ENCODE measurements around the gene S100A4.

The S100A4 gene

DNA sequence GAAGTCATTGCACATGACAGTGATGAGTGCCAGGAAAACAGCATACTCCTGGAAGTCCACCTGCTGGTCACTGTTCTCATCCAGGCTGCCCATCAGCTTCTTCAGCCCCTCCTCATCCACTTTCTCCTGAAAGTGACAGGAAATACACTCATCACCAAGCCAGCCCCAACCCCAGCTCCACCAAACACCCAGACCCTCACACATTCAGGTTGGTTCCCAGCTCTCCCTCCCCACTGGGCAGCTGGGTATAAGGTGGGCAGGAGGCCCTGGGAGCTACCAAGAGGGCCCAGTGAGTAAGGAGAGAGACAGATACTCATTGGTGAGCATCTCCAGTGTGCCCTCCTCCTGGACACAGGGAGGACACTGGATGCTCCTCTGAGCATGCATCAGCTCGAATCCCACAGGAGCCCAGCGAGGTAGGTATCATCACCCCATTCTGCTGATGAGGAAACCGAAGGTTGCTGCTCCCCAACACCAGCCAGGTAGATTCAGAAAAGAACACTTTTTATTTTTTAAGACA is 15.9 kb upstream of the S100A4 start:
- no peak overlapping the region for H3K4me3 ChIP-seq (ENCODE audit: low read depth, low read length)
- DNase-seq (ENCODE audit: low read depth) = no peak
- TF ChIP-seq, protein P1, sequence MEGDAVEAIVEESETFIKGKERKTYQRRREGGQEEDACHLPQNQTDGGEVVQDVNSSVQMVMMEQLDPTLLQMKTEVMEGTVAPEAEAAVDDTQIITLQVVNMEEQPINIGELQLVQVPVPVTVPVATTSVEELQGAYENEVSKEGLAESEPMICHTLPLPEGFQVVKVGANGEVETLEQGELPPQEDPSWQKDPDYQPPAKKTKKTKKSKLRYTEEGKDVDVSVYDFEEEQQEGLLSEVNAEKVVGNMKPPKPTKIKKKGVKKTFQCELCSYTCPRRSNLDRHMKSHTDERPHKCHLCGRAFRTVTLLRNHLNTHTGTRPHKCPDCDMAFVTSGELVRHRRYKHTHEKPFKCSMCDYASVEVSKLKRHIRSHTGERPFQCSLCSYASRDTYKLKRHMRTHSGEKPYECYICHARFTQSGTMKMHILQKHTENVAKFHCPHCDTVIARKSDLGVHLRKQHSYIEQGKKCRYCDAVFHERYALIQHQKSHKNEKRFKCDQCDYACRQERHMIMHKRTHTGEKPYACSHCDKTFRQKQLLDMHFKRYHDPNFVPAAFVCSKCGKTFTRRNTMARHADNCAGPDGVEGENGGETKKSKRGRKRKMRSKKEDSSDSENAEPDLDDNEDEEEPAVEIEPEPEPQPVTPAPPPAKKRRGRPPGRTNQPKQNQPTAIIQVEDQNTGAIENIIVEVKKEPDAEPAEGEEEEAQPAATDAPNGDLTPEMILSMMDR (conservative IDR thresholded peaks at IDR 0.05; ENCODE audit: low read depth, low read length) = no peak

DNA sequence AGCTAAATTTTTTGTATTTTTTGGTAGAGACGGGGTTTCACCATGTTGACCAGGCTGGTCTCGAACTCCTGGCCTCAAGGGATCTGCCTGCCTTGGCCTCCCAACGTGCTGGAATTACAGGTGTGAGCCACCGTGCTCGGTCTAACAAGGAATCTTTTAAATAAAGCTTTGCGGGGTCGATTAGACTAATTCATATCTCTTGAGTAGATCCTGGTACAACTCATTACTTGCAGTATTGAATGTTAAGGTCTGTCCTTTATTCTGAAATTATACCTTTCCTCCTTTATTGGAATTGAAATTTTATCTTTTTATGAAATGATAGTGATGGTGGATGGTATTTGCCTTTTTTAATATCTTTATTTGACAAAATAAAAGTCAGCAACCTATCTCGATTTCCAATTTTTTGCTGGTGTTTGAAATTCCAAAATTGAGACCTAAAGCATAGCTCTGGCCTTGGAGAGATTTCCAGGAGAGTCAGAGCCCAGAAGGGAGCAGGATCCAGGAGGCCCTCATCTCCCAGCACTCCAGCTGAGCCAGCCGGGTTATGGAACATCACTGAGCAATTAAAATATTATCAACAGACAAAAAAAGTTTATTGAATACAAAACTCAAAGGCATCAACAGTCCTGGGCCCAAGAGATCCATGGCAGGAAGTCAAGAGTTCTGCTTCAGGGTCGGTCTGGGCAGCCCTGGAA is 15.3 kb upstream of the S100A4 start:
- no peak for DNase-seq (ENCODE audit: low read depth)
- TF ChIP-seq, protein P1 (conservative IDR thresholded peaks at IDR 0.05; ENCODE audit: low read depth, low read length) = no peak
- H3K4me3 ChIP-seq (ENCODE audit: low read depth, low read length) = no peak overlapping the region

DNA sequence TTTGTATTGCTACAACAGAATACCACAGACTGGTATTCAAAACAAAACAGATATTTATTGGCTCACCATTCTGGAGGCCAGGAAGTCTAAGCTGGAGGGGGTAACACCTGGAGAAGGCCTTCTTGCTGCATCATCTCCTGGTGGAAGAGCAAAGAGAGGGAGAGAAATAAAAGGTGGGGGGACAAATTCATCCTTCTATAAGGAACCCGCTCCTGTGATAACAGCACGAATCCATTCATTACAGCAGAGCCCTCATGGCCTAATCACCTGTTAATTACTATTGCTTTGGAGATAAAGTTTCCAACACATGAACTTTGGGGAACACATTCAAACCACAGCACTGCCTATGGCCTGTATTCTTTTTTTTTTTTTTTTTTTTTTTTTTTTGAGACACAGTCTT is 14.6 kb upstream of the S100A4 start:
- no peak overlapping the region for H3K4me3 ChIP-seq (ENCODE audit: low read depth, low read length)
- TF ChIP-seq, protein P1 (conservative IDR thresholded peaks at IDR 0.05; ENCODE audit: low read depth, low read length) = no peak
- DNase-seq (ENCODE audit: low read depth) = no peak

DNA sequence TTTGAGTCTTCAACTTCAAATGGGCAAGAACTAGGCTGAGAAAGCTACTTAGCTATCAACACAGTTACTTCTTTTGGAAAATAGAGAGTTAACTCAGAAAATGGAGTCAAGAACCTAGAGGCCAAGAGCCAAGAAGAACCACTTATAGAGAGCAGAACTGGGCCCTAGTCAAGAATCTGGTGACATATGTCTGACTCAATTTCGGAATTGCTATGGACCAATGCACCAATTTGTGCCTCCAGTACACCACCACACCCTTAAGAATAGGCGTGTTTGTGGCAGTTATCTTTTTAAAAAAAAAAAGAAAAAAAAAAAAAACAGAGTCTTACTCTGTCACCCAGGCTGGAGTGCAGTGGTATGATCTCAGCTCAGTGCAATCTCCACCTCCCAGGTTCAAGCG is 12.3 kb upstream of the S100A4 start:
- no peak overlapping the region for H3K4me3 ChIP-seq (ENCODE audit: low read depth, low read length)
- TF ChIP-seq, protein P1 (conservative IDR thresholded peaks at IDR 0.05; ENCODE audit: low read depth, low read length) = no peak
- DNase-seq (ENCODE audit: low read depth) = no peak

DNA sequence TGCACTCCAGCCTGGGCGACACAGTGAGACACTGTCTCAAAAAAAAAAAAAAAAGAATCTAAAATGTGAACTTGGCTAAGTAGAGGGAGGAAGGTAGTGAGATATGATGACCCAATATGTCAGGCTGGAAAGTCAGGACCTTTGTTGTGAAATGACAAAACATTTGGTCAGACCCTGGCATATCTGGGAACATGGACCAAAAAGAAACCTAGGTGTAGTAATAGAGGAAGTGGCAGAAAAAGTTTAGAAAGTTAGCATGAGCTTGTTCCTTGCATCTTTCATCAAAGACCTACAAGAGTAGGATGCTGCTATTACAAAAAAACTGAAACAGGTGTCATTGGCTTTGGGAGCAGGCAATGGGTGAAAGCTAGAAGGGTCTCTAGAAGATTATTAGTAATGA is 10.7 kb upstream of the S100A4 start:
- DNase-seq (ENCODE audit: low read depth) = no peak
- TF ChIP-seq, protein P1 (conservative IDR thresholded peaks at IDR 0.05; ENCODE audit: low read depth, low read length) = no peak
- no peak overlapping the region for H3K4me3 ChIP-seq (ENCODE audit: low read depth, low read length)

DNA sequence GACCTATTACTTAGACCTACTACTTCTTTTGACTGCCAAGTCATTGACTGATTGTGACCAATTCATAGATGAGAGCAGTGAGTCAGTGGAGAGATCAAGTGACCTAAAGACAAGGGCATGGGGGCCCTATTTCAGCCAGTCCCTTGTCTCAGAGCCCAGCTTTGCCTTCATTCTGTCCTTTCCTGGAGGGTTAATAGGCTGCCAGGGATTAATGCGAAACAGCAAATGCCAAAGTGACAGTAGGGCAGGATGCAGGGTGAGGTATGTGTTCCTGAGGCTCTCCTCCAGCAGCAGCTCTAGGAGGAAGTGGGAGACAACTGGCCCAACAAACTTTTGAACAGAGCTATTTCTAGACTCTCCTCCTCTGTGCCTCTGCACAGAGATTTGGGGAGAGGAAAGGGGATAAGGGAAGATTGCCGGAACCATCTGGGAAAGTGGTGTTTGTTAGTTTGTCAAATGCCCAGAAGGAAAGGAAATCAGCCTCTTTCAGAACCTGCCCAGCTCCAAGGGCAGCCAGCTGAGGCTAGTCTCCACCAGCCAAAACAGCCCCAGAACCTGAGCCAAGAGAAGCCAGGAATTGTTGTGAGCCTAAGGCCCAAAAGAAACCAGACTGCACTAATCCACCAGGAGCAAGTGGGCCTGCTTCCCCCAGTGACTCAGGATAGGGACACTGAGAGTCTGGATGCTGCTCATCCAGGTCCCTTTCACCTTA is 8.4 kb upstream of the S100A4 start:
- TF ChIP-seq, protein P1 (conservative IDR thresholded peaks at IDR 0.05; ENCODE audit: low read depth, low read length) = no peak
- DNase-seq (ENCODE audit: low read depth) = no peak
- no peak overlapping the region for H3K4me3 ChIP-seq (ENCODE audit: low read depth, low read length)
